GM23338 (cell line): Measurements from ENCODE around the gene GRID2. TPM values are rescaled to one million over a fixed set of nuclear protein-coding genes. Genes with fewer than 3 reads are reported as not detected.
"Not testable (repeated sequence)": the region's sequence is repeated elsewhere in the genome, so short reads cannot be mapped to it uniquely, and the experiment has no call there.

ENCODE experiments used
- ATAC-seq: fragments of 200-7000 bp; cut with Tn5 transposase; 3 replicates; pipeline ENCODE4 v1.9.1; 2020
- DNase-seq: peaks from one replicate; pipeline ENCODE4 v3.0.0-alpha.2; 2015; ENCODE audit warnings: low spot score
- H2AFZ ChIP-seq: fragments of 200-600 bp; sonication (generic); 2 replicates; pipeline ENCODE4 v1.8.0; 2016; ENCODE audit warnings: antibody characterized with exemption, mild to moderate bottlenecking, moderate library complexity
- H3F3A ChIP-seq: fragments of 200-600 bp; sonication (generic); replicated peaks from 2 replicates; pipeline ENCODE4 v1.8.0; 2017; ENCODE audit warnings: antibody characterized with exemption, mixed run types, low read depth
- H3K27ac ChIP-seq: fragments of 200-600 bp; sonication (generic); 2 replicates; pipeline ENCODE4 v1.6.1; 2016; ENCODE audit warnings: low read depth
- H3K27me3 ChIP-seq: fragments of 200-600 bp; sonication (generic); 2 replicates; pipeline ENCODE4 v1.8.0; 2016; ENCODE audit warnings: mild to moderate bottlenecking, mixed run types, moderate library complexity; ENCODE audit not compliant: insufficient read depth
- H3K36me3 ChIP-seq: fragments of 200-600 bp; sonication (generic); 2 replicates; pipeline ENCODE4 v1.8.0; 2016; ENCODE audit warnings: mild to moderate bottlenecking; ENCODE audit not compliant: insufficient read depth
- H3K4me1 ChIP-seq: fragments of 200-600 bp; sonication (generic); 2 replicates; pipeline ENCODE4 v1.8.0; 2016; ENCODE audit warnings: mild to moderate bottlenecking, moderate library complexity; ENCODE audit not compliant: insufficient read depth
- H3K4me2 ChIP-seq: fragments of 200-600 bp; sonication (generic); 2 replicates; pipeline ENCODE4 v1.7.1; 2017; ENCODE audit warnings: mixed run types
- H3K4me3 ChIP-seq: fragments of 200-600 bp; sonication (generic); 2 replicates; pipeline ENCODE4 v1.6.1; 2016; ENCODE audit warnings: mixed run types
- H3K79me2 ChIP-seq: fragments of 200-600 bp; sonication (generic); replicated peaks from 2 replicates; pipeline ENCODE4 v1.8.0; 2017; ENCODE audit warnings: mild to moderate bottlenecking; ENCODE audit not compliant: insufficient read depth
- H3K9me2 ChIP-seq: fragments of 200-600 bp; sonication (generic); 2 replicates; pipeline ENCODE4 v1.8.0; 2017; ENCODE audit not compliant: insufficient read depth
- H4K20me1 ChIP-seq: fragments of 200-600 bp; sonication (generic); replicated peaks from 2 replicates; pipeline ENCODE4 v1.8.0; 2017; ENCODE audit warnings: mild to moderate bottlenecking; ENCODE audit not compliant: insufficient read depth
- H3K27ac Mint-ChIP-seq: 2 replicates; pipeline ENCODE4 v1.8.0; 2020; ENCODE audit warnings: inconsistent platforms, mild to moderate bottlenecking, moderate library complexity, mixed read lengths
- H3K27me3 Mint-ChIP-seq: 3 replicates; pipeline ENCODE4 v1.8.0; 2022; ENCODE audit warnings: low read depth, mild to moderate bottlenecking, moderate library complexity, mixed read lengths, inconsistent platforms; ENCODE audit not compliant: insufficient read depth, poor library complexity
- H3K36me3 Mint-ChIP-seq: 3 replicates; pipeline ENCODE4 v1.8.0; 2021; ENCODE audit warnings: low read depth, mild to moderate bottlenecking, inconsistent platforms, moderate library complexity, mixed read lengths
- H3K4me1 Mint-ChIP-seq: 3 replicates; pipeline ENCODE4 v1.8.0; 2020; ENCODE audit warnings: mild to moderate bottlenecking, inconsistent platforms, mixed read lengths
- H3K4me3 Mint-ChIP-seq: 3 replicates; pipeline ENCODE4 v1.8.0; 2021; ENCODE audit warnings: moderate library complexity, mild to moderate bottlenecking, inconsistent platforms, mixed read lengths
- H3K9me3 Mint-ChIP-seq: 3 replicates; pipeline ENCODE4 v1.8.0; 2020; ENCODE audit warnings: moderate library complexity, mild to moderate bottlenecking, inconsistent platforms, mixed read lengths
- CREB1 ChIP-seq: fragments of 250-450 bp; sonication (Bioruptor Pico); IDR thresholded peaks from 2 replicates; pipeline ENCODE4 v1.5.0; 2020; ENCODE audit warnings: low read depth, mild to moderate bottlenecking, moderate library complexity
- EZH2 ChIP-seq: fragments of 200-600 bp; sonication (generic); IDR thresholded peaks from one replicate; pipeline ENCODE4 v1.8.0; 2017; ENCODE audit warnings: antibody characterized with exemption, mild to moderate bottlenecking, low read depth; ENCODE audit not compliant: unreplicated experiment
- EZH2phosphoT487 ChIP-seq: fragments of 200-600 bp; sonication (generic); IDR thresholded peaks from one replicate; pipeline ENCODE4 v1.8.1; 2018; ENCODE audit warnings: antibody characterized with exemption; ENCODE audit not compliant: unreplicated experiment
- NANOG ChIP-seq: IDR thresholded peaks from 2 replicates; pipeline ENCODE4 v1.6.1; 2016; ENCODE audit warnings: antibody characterized with exemption, borderline replicate concordance
- POLR2AphosphoS5 ChIP-seq: IDR thresholded peaks from 2 replicates; pipeline ENCODE4 v1.6.1; 2016; ENCODE audit warnings: antibody characterized with exemption, low read depth
- STAT1 ChIP-seq: IDR thresholded peaks from one replicate; pipeline ENCODE4 v1.6.1; 2016; ENCODE audit warnings: antibody characterized with exemption; ENCODE audit not compliant: unreplicated experiment
- ZNF114 ChIP-seq: fragments of 250-450 bp; sonication (Bioruptor Pico); IDR thresholded peaks from 2 replicates; pipeline ENCODE4 v1.5.0; 2020; ENCODE audit warnings: mild to moderate bottlenecking, moderate library complexity
- ZNF331 ChIP-seq: fragments of 250-450 bp; sonication (Bioruptor Pico); IDR thresholded peaks from 2 replicates; pipeline ENCODE4 v1.5.0; 2020; ENCODE audit warnings: low read depth, mild to moderate bottlenecking, moderate library complexity
- polyA plus RNA-seq: library from polyadenylated mRNA; unstranded; fragments of >200 nt; fragmentation: Nextera tagmentation; extraction: Ambion mirVana; gene quantifications from 2 replicates; pipeline ENCODE4 v1.2.1, GENCODE V29; 2016
- total RNA-seq: library from RNA; depleted of rRNA; stranded (reverse); fragments of >200 nt; shearing (Covaris generic); gene quantifications from 2 replicates; pipeline ENCODE4 v1.2.3, GENCODE V29; 2014
- TF ChIP-seq, protein P1 (sequence below): IDR thresholded peaks from 2 replicates; pipeline ENCODE4 v1.6.1; 2016; ENCODE audit warnings: antibody characterized with exemption
- TF ChIP-seq, protein P2 (sequence below), 2 experiments: fragments of 200-600 bp in 1 of 2; sonication (generic) in 1 of 2; conservative IDR thresholded peaks; 2 replicates each; pipeline versions ENCODE4 v1.5.1 to v1.6.1; 2016 to 2017; ENCODE audit warnings: antibody characterized with exemption in 2 of 2, low read depth in 2 of 2, mild to moderate bottlenecking in 2 of 2, moderate library complexity in 1 of 2

Gene GRID2
- total and polyA plus RNA-seq, 2 experiments from 2014 or later = 19.9 to 65.4 TPM

DNA sequence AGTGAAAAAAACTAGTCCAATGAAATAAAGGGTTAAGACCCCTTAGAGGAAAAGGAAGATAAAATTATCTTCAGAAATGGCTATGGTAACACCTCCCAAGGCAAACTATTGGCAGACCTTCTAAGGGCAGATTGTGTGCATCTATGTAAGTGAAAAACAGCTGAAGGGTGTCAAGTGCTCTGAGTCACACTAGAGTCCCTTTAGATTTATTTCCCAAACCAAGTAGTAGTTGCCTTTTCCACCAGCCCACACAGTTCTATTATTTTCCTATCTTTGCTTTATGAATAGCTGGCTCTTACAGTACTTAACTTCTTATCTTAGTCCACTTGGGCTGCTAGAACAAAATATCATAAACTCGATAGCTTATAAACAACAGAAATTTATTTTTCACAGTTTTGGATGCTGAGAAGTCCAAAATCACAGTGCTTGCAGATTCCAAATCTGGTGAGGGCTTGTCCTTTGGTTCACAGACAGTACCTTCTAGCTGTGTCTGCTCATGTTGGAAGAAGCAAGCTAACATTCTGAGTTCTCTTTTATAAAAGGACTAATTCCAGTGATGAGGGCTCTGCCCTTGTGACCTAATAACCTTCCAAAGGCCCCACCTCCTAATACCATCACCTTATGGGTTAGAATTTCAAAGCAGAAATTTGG lies 143.6 kb downstream of the GRID2 start:
- Histone ChIP-seq H4K20me1 (peaks cover 4% of the 10 kb centered on the region; the same call in 1 of the 2 replicates), H2AFZ (no peak overlapping the region), H3K27me3 (no peaks in the 10 kb centered on the region), H3K4me1 (peaks cover 57% of the 10 kb centered on the region), H3K9me2 (no peaks in the 10 kb centered on the region), H3K4me2 (peak overlapping the region; percentile 67), H3K4me3 (peak overlapping the region; percentile 80), H3K79me2 (peaks cover 97% of the 10 kb centered on the region), H3K36me3 (no peaks in the 10 kb centered on the region; the same call in 1 of the 2 replicates), H3F3A (0 out of 2 replicates have a peak, but pooled peaks cover 6% of the 10 kb centered on the region), H3K27ac (peak overlapping the region; percentile 48)
- Mint-ChIP-seq H3K9me3 (peaks cover 13% of the 10 kb centered on the region), H3K27me3 (peaks cover 29% of the 10 kb centered on the region), H3K4me3 (peak overlapping the region; percentile 54), H3K4me1 (peaks cover 55% of the 10 kb centered on the region), H3K27ac (peak overlapping the region; percentile 83), H3K36me3 (peaks cover 56% of the 10 kb centered on the region)
- ATAC-seq = no peak
- no peak for DNase-seq
- TF ChIP-seq EZH2 (no peak), ZNF114 (CRISPR knock-in tag) (no peak), POLR2AphosphoS5 (0 out of 2 replicates have a peak, but pooled peaks have one; percentile 18), STAT1 (no peak), NANOG (no peak), EZH2phosphoT487 (no peak), ZNF331 (CRISPR knock-in tag) (no peak), CREB1 (CRISPR knock-in tag) (no peak)
- TF ChIP-seq, protein P1, sequence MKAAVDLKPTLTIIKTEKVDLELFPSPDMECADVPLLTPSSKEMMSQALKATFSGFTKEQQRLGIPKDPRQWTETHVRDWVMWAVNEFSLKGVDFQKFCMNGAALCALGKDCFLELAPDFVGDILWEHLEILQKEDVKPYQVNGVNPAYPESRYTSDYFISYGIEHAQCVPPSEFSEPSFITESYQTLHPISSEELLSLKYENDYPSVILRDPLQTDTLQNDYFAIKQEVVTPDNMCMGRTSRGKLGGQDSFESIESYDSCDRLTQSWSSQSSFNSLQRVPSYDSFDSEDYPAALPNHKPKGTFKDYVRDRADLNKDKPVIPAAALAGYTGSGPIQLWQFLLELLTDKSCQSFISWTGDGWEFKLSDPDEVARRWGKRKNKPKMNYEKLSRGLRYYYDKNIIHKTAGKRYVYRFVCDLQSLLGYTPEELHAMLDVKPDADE = no peak

DNA sequence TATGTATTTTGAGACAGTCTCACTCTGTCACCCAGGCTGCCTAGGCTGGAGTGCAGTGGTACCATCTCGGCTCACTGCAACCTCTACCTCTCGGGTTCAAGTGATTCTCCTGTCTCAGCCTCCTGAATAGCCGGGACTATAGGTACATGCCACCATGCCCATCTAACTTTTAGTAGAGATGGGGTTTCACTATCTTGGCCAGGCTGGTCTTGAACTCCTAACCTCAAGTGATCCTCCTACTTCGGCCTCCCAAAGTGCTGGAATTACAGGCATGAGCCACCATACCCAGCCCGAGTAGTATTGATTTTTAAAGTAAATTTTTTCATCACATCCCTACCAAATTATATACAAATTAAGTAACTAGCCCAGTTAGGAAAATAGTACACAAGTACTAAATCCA lies 144.4 kb downstream of the GRID2 start:
- not testable (repeated sequence) for H3K27me3 ChIP-seq, H3K27ac Mint-ChIP-seq, H3F3A ChIP-seq, H3K4me3 ChIP-seq, H3K36me3 ChIP-seq, ATAC-seq, H3K9me2 ChIP-seq, H2AFZ ChIP-seq, DNase-seq, H3K27ac ChIP-seq, H4K20me1 ChIP-seq, H3K9me3 Mint-ChIP-seq
- Mint-ChIP-seq H3K4me3 (peak overlapping the region; percentile 31; the same call in 1 of the 3 replicates), H3K4me1 (peaks cover 59% of the 10 kb centered on the region), H3K27me3 (peaks cover 23% of the 10 kb centered on the region), H3K36me3 (peaks cover 48% of the 10 kb centered on the region)
- peaks cover 62% of the 10 kb centered on the region for H3K4me1 ChIP-seq
- peaks cover 97% of the 10 kb centered on the region for H3K79me2 ChIP-seq
- peak overlapping the region; percentile 67; the same call in 1 of the 2 replicates for H3K4me2 ChIP-seq

DNA sequence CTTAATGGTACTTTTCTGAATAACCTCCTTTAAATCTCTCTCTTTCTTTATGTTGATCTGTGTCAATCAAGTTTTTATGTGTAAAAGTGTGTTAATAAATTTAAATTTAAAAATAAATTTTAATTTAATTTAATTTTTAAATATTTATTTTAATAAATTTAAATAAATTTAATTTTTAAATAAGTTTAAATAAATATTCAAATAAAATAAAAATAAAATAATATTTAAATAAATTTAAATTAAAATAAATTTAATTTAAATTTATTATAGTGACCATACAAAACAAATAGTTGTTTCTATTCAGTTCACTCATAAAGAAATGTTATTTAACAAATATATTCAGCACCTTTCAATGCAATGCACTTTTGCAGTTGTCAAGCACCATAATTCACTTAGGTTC lies 146.9 kb downstream of the GRID2 start:
- DNase-seq = no peak
- ATAC-seq = no peak
- no peaks in the 10 kb centered on the region for H3K9me3 Mint-ChIP-seq
- peaks cover 14% of the 10 kb centered on the region for H3K27me3 Mint-ChIP-seq
- Histone ChIP-seq H4K20me1 (peaks cover 12% of the 10 kb centered on the region), H2AFZ (no peak overlapping the region), H3K9me2 (no peaks in the 10 kb centered on the region), H3K4me3 (no peak overlapping the region), H3F3A (no peaks in the 10 kb centered on the region), H3K79me2 (peaks cover 100% of the 10 kb centered on the region), H3K27ac (no peak overlapping the region), H3K27me3 (no peaks in the 10 kb centered on the region), H3K4me1 (peaks cover 83% of the 10 kb centered on the region), H3K4me2 (no peak overlapping the region; the same call in 1 of the 2 replicates), H3K36me3 (no peaks in the 10 kb centered on the region; the same call in 1 of the 2 replicates)
- peaks cover 34% of the 10 kb centered on the region for H3K36me3 Mint-ChIP-seq
- no peak overlapping the region for H3K27ac Mint-ChIP-seq
- TF ChIP-seq, protein P2, sequence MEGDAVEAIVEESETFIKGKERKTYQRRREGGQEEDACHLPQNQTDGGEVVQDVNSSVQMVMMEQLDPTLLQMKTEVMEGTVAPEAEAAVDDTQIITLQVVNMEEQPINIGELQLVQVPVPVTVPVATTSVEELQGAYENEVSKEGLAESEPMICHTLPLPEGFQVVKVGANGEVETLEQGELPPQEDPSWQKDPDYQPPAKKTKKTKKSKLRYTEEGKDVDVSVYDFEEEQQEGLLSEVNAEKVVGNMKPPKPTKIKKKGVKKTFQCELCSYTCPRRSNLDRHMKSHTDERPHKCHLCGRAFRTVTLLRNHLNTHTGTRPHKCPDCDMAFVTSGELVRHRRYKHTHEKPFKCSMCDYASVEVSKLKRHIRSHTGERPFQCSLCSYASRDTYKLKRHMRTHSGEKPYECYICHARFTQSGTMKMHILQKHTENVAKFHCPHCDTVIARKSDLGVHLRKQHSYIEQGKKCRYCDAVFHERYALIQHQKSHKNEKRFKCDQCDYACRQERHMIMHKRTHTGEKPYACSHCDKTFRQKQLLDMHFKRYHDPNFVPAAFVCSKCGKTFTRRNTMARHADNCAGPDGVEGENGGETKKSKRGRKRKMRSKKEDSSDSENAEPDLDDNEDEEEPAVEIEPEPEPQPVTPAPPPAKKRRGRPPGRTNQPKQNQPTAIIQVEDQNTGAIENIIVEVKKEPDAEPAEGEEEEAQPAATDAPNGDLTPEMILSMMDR (conservative IDR thresholded peaks at IDR 0.05; ENCODE audit: low read depth in 2 of 2) = no peak
- TF ChIP-seq CREB1 (CRISPR knock-in tag) = no peak
- 0 out of 3 replicates have a peak overlapping the region, but pooled peaks have one; percentile 45 for H3K4me3 Mint-ChIP-seq
- peaks cover 60% of the 10 kb centered on the region for H3K4me1 Mint-ChIP-seq
